CD4-positive, alpha-beta T cell treated with Interleukin-15 for 1 hour (primary cell): ENCODE results near the gene PODXL2.
"Not testable (repeated sequence)": the region's sequence is repeated elsewhere in the genome, so short reads cannot be mapped to it uniquely, and the experiment has no call there.

Experiments
- DNase-seq: peaks from one replicate; pipeline ENCODE4 v3.0.0-alpha.2; 2020

The PODXL2 gene

DNA sequence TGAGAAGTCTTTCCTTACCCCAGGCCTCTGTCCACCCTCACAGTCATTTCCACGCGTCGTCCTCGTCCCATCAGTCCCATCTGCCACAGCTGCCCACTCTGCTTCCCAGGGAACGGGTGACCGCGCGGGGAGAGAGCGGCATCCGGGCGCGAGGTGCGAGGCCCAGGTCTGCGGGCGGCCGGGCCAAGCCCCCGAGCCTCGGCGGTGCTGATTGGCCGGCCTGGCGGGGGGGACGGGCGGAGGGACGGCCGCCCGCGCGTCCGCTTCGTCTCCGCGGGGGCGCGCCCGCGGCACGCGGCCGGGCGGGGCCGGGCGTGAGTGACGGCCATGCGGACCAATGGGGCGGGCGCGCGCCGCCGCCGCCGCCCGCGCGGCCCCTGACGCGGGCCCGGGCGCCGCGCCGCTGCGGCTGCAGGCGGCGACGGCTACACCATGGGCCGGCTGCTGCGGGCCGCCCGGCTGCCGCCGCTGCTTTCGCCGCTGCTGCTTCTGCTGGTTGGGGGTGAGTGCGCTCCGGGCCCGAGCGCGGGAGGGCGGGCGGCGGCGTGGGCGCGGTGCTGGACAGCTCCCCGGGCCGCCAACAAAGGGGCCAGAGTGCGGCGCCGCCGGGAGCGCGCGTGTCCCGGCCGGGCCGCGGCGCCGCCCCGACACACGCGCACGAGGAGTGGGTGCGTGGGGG lies at the start of gene PODXL2:
PODXL2 (plus strand) TSS at position 398 of the 679 bp plus-strand sequence; CDS start at position 433, 35 bp downstream.
- peak; percentile 30 for DNase-seq

GRCh38 chr3:127580327-127581060 lies 48.5 kb upstream of the PODXL2 start:
- no peak for DNase-seq

- DNase-seq: no peak
Measured at GRCh38 chr3:127584734-127585133, 44.3 kb upstream of the PODXL2 start.

- DNase-seq: no peak
Measured at GRCh38 chr3:127585163-127585812, 43.7 kb upstream of the PODXL2 start.

GRCh38 chr3:127585813-127586413 lies 43.1 kb upstream of the PODXL2 start:
- no peak for DNase-seq

DNA sequence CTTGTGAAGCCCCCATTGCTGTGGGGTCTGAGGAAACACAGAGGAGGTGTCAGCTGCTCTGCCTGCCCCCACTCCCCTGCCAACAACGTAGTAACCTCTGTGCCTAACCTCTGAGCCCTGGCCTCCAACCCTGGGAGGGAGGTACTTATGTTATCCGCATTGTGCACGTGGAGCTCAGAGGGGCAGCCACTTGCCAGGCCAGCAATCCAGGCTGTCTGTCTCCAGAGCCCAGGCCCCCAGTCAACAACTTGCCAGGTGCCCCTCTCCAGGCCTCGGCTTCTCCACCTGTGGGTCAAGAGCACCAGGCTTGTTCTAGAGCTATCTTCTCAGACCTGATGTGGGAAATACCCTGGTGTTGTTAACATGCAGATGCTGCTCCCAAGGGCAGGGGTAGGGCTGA lies 41.1 kb upstream of the PODXL2 start:
- no peak for DNase-seq

DNA sequence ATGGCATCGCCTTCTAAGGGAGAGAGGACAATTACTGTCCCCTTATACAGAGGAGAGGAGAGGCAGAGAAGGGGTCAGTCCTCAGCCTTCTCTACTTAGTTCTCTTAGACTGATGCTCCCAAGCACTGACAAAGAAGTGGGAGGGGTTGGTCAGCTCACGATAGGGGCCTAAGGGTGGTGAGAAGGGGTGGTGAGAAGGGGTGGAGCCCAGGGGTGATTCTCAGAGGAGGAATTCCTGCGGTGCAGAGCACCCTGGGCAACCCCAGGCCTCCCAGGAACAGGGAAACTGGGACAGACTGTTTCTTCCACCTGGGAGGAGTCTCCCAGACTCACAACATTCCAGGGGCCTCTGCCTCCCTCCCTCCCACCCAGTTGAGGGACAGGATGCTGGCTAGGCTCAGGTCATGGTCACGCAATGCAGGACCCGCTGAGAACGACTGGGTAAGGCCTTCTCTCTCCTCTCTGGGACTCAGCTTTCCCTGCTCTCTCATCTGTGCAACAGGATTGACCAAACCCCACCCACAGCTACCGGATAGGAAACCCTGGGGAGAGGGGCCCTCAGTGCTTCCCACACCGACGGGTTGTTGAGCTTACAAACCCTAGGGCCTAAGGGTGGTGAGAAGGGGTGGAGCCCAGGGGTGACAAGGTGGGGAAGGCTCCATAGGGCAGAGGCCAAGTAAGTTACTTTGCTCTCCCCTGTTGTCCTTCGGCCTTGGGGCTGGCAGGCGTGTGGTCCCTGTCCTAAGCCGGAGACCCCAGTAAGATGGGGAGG lies 40.0 kb upstream of the PODXL2 start:
- no peak for DNase-seq

- no peak for DNase-seq
Measured at GRCh38 chr3:127589600-127590281, 39.2 kb upstream of the PODXL2 start.

DNA sequence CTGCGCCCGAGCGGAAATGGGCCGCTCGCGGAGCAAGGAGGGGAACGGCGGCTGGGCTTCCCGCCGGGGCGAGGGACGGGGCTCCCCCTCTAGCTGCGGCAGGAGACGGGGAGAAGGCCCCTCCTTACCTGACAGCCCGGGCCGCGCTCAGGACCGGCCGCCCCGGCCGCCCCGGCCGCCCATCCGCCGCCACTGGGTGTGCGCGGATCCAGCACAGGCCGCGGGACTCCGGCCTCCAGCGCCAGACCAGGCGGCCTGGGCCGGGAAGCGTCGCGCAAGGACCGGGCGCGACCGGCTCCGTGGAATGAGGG lies 38.7 kb upstream of the PODXL2 start:
- no peak for DNase-seq

GRCh38 chr3:127590593-127591465 lies 38.2 kb upstream of the PODXL2 start, which contains the start of gene TPRA1:
Gene TPRA1 (minus strand): TSS chr3:127590733. CDS start chr3:127580146, 10,587 bp downstream.
- peak; percentile 89 for DNase-seq

GRCh38 chr3:127593178-127593577 lies 35.8 kb upstream of the PODXL2 start:
- DNase-seq: no peak

GRCh38 chr3:127595303-127595702 lies 33.7 kb upstream of the PODXL2 start:
- no peak for DNase-seq

DNA sequence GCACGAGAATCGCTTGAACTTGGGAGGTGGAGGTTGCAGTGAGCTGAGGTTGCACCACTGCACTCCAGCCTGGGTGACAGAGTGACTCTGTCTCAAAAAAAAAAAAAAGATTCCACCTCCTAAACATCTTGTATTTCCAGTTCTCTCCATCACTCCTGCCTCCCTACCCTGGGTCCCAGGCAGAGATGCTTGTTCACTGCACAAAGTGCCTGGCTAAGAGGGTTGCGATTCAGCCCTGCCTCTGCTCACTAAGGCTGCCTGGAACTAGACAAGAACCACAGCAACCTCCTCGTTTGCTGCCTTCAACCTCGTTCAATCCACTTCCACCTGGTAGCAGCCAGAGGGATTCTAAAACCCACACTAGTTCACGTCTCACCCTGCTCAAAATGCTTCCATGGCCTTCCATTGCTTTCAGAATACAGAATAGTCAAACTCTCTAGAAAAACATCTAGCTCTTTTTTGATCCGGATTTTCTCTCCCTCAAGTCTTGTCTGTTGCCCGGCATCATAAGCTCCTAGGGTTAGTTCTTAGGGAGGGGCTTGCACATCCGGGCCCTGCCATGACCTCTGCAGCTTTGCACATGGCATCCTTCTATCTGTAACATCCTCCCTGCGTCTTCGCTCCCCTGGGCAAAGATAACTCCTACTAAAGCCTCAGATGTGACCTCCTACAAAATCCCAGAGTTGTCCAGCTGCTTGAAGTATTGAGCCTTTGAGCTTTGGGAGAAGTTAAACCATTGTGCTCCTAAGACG lies 31.8 kb upstream of the PODXL2 start:
- DNase-seq: no peak

DNA sequence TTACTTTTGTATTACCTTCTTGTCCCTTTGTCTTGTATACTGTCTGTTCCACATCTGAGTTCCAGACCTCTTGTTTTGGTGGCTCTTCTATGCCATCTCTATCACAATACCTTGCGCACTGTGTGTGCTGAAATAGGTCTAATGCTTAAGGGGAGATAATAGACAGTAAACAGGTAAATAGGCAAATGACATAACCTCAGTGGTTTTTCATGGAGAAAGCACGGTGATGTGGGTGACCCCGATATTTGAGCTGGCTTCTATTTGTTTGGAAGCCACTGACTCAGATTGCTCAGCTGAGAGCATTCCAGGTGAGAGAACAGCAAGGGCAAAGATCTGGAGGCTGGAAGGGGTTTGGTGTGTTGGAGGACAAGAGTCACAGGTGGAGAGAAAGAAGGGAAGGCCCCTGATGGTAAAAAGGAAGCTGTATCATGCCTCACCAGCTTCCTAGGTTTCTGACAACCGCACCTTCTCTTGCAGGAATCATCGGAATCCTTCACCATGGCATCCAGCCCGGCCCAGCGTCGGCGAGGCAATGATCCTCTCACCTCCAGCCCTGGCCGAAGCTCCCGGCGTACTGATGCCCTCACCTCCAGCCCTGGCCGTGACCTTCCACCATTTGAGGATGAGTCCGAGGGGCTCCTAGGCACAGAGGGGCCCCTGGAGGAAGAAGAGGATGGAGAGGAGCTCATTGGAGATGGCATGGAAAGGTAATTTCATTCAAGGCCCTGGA lies 30.0 kb upstream of the PODXL2 start:
- DNase-seq: no peak

DNA sequence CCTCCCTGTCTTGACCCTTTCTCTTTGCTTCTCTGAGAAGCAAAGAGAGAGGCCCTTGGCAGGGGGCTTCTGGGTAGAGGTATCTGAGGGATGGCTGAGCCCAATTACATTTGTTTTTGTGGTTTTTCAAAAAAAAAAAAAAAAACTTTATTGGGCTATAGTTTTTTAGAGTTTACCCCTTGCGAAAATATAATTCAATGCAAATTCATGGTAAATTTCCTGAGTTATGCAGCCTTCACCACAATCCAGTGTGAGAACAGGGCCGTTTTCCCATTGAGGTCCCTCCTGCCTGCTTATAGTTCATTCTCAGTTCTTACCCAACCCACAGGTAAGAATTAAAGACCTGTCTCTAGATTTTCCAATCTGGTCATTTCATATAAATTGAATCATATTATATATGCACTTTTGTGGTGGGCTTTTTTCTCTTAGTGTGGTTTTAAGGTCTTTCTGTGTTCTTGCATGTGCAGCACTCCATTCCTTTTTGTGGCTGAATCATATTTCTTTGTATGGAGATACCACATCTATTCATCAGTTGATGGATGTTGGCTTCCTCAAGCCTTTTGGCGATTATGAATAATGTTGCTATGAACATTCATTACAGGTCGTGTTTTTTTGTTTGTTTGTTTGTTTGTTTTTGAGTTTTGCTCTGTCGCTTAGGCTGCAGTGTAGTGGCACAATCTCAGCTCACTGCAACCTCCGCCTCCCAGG lies 28.1 kb upstream of the PODXL2 start:
- no peak for DNase-seq

- DNase-seq: no peak
Measured at GRCh38 chr3:127604035-127604434, 24.9 kb upstream of the PODXL2 start.

GRCh38 chr3:127604546-127605165 lies 24.3 kb upstream of the PODXL2 start:
- no peak for DNase-seq

DNA sequence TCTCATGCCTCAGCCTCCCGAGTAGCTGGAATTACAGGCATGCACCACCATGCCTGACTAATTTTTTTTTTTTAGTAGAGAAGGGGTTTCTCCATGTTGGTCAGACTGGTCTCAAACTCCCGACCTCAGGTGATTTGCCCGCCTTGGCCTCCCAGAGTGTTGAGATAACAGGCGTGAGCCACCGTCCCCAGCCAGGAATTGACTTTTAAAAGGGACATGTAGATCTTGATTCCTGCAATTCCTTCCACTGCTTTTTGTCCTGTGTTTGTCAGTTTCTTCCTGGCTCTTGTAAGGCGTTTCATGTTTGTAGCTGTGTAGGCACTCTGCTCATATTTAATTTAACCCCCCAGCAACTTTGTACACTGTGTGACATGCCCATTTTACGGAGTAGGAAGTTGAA lies 23.4 kb upstream of the PODXL2 start:
- not testable (repeated sequence) for DNase-seq
